NCI-H2029 treated with DMSO at 0.1 percent for 48 hours (cell line): ENCODE measurements around the gene IAPP.
"Not testable (repeated sequence)": the region's sequence is repeated elsewhere in the genome, so short reads cannot be mapped to it uniquely, and the experiment has no call there.

Experiments
- DNase-seq: peaks from one replicate; lab custom pipeline; 2025; lab: John Stamatoyannopoulos, UW

The IAPP gene

DNA sequence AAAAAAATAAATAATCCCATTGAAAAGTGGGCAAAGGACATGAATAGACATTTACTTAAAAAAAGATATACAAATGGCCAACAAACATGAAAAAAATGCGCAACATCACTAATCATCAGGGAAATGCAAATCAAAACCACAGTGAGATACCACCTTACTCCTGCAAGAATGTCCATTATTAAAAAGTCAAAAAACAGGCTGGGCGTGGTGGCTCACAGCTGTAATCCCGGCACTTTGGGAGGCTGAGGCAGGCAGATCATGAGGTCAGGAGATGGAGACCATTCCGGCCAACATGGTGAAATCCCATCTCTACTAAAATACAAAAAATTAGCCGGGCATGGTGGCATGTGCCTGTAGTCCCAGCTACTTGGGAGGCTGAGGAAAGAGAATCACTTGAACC, 8.6 kb downstream of the IAPP start:
- not testable (repeated sequence) for DNase-seq

DNA sequence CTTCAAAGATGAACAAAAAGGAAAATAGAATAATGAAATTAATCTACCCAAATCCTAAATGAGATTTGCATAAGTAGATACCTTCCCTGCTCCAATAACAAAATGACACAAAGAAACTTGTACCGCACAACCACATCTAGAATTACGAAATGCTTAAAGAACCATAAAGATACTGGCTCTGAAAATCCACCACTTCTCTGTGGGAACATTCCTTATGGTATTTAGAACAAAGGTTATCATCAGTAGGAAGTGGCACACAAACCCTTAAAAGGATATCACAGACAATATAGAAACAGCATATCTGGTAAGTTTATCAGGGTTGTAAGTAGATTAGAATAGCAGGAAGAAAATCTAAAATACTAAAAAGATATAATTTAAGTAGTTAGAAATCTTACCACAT, 11.6 kb downstream of the IAPP start:
- DNase-seq = no peak

DNA sequence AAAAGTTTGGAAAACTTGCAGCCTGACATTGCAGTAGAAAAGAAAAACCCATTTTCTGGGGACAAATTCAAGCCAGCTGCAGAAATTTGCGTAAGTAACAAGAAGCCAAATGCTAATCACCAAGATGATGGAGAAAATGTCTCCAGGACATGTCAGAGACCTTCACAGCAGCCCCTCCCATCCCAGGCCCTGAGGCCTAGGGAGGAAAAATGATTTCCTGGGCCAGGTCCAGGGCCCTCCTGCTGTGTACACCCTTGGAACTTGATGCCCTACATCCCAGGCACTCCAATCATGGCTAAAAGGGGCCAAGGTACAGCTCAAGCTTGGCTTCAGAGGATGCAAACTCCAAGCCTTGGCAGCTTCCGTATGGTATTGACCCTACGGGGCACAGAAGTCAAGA, 14.5 kb downstream of the IAPP start:
- DNase-seq = no peak

DNA sequence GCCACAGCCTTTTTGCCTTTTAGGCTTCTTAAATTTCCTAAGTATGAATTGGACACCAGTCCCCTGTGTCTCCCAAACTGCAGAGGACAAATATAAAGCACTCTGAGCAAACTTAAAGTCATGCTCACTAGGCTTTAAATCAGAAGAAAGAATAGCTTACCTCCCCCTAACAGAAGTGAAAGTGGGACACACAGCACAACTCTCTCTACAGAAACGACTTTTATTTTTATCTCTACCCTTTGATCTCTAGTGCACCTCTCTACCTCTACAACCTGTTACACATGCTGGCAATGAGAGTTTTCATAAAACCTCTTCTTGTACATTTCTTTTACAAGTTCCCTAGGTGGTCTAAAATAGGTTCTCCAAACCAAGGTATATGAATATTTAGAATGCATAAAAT, 19.7 kb downstream of the IAPP start:
- DNase-seq = no peak

DNA sequence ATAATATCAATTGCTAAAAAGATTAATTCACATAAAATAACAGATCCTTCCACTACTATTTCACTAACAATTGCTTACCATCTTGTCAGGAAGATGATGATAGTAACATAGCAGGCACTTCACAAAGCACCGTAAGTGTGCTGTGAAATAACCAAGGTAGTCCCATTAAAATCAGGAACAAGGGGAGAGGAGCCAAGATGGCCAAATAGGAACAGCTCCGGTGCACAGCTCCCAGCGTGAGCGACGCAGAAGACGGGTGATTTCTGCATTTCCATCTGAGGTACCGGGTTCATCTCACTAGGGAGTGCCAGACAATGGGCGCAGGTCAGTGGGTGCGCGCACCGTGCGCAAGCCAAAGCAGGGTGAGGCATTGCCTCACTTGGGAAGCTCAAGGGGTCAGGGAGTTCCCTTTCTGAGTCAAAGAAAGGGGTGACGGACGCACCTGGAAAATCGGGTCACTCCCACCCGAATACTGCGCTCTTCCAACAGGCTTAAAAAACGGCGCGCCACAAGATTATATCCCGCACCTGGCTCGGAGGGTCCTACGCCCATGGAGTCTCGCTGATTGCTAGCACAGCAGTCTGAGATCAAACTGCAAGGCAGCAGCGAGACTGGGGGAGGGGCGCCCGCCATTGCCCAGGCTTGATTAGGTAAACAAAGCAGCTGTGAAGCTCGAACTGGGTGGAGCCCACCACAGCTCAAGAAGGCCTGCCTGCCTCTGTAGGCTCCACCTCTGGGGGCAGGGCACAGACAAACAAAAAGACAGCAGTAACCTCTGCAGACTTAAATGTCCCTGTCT, 22.3 kb downstream of the IAPP start:
- DNase-seq = peak; percentile 3

DNA sequence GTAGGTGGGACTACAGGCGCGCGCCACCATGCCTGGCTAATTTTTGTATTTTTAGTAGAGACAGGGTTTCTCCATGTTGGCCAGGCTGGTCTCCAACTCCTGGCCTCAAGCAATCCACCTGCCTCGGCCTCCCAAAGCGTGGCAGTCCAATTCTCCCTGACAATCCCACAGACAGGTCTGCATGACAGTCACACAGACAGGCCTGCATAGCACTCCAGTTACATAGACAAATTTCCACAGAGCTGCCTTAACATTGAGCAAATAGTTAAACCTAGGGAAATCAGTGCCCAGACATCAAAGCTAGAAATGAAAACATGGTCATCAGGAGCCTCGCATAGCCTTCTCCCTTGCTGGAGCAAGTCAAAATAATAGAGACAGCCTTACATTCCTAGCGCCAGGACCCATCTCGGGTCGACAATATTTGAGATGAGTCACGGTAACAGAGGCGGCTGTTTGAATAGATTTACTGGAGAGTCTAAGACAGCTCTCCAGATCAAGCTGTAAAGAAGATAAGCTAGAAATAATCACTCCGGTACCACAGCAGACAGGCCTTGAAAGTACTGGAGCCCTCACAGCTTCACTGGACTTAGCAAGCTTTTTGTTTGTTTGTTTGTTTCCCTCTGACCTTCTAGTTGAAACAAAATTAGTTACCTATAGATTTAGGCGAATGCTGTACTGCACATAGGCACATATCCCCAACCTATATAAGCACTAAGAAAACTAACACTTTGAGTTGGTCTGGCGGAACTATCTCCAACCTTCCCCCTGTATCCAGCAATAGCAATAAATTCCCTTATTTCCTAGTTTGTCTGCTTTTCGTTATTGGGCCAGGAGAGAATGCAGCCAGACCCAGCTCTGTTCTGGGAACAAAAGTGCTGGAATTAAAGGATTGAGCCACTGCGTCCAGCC, 40.9 kb downstream of the IAPP start:
- no peak for DNase-seq

DNA sequence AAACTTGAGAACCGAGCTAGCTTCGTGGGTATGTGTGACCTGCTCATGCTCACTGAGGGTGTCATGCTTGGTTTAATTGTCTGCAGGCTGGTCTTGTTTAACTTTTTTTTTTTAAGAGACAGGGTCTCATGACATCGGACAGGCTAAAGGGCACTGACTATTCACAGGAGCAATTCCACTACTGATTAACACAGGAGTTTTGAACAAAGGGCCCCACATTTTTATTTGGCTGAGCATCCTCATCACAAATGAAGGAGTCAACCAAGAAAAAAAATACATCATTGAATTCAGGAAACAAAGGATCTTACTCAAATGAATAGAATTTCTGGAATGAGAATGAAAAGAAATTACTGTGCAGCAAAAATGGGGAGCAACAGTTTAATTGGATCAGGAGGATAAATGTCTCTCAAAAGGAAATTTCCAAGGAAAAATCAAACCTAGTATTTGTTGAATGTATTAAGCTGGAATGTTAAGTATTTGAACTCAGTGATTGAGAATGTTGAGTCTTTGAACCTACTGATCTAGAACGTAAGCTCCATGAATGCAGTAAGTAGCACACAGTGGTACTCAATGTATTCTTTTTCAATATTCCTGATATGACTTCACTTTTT, 43.9 kb downstream of the IAPP start:
- no peak for DNase-seq

DNA sequence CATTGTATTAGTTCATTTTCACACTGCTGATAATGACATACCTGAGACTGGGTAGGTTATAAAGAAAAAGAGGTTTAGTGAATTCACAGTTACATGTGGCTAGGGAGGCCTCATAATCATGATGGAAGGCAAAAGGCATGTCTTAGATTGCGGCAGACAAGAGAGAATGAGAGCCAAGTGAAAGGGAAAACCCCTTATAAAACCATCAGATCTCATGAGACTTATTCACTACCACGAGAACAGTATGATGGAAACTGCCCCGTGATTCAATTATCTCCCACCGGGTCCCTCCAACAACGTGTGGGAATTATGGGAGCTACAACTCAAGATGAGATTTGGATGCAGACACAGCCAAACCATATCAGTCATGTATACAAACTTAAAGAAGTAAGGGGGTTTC, 45.7 kb downstream of the IAPP start:
- not testable (repeated sequence) for DNase-seq

DNA sequence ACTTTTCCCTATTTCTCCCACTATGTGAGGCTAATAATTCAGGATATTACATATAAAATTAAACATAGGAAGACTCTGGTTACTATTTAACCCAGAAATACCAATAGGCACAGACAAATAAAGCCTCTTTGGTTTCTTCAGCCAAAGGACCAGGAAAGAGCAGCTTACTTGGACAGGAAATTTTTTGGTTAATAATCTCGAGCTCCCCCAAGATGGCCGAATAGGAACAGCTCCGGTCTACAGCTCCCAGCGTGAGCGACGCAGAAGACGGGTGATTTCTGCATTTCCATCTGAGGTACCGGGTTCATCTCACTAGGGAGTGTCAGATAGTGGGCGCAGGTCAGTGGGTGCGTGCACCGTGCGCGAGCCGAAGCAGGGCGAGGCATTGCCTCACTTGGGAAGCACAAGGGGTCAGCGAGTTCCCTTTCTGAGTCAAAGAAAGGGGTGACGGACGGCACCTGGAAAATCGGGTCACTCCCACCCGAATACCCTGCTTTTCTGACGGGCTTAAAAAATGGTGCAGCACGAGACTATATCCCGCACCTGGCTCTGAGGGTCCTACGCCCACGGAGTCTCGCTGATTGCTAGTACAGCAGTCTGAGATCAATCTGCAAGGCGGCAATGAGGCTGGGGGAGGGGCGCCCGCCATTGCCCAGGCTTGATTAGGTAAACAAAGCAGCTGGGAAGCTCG, 46.5 kb downstream of the IAPP start:
- not testable (repeated sequence) for DNase-seq

DNA sequence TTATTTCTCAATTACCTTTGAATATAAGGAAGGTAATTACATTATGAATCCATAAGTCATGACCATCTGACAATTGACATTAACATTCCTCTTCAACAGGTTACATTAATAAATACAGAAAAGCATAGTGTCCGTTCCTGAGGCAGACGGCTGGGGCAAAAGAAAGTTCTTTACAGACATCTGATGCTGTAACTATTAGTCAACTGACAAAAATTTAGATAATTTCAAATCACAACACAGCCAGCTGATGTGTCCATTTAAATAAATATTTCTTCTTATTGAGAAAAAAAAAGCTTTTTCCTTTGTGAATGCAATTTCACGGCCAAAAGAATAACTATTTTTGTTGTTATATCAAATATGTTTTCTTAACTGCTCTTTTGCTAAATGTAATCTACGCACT, 55.5 kb downstream of the IAPP start:
- DNase-seq = no peak
